Measurements from ENCODE around the gene IL5RA. TPM values are rescaled to one million over a fixed set of nuclear protein-coding genes. Genes with fewer than 3 reads are reported as not detected.

The IL5RA gene
- total RNA-seq, 2 donors from 2014 or later, result not detected

DNA sequence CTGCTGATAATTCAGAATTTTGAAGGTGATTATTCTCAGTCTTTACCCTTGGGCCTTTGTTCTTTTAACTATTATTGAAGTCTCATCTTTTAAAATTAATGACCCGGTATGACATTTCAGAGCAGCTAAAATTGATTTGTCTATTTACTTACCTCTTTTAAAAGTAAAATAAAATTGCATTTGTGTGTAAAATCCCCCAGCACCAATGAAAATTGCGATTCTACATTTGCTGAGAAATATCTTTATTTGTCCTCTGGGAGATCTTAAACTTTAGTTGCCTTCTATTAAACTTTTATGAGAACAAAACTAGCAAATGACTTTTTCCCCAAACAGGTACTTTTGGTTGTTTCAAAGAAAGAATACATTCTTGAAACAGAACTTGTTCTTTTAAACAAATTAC, 7.5 kb upstream of the IL5RA start:
- ATAC-seq, result no peak
- Mint-ChIP-seq H3K27ac (no peak overlapping the region), H3K9me3 (no peaks in the 10 kb centered on the region), H3K36me3 (no peaks in the 10 kb centered on the region)
- DNase-seq (ENCODE audit: low spot score in 2 of 2), result no peak

DNA sequence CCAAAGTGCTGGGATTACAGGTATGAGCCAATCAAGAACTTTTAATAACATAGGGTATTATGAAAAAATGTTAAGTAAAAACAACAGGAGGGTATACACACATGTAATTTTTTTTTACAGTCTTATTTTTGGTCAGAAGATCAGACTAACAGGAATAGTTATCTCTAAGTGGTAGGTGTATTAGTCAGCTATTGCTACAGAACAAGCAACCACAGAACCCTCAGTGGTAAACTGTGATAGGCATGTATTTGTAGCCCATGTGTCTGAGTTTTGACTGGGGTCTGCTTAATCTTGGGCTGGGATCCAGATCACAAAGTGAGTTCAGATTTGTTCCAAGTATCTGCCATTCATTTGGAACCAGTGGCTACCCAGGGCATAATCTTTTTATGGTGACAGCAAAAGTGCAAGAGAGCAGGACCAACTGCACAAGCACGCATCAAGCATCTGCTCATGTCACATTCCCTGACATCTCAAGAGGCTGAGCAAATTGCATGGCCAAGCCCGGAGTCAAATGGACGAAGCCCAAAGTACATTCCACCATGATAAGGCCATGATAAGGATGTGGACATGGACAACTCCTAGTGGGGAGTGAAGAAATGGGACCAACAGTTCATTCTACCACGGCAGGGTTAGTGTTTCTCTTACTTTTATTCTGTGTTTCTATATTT, 3.0 kb upstream of the IL5RA start:
- Mint-ChIP-seq H3K9me3 (no peaks in the 10 kb centered on the region), H3K36me3 (no peaks in the 10 kb centered on the region)
- no peak for ATAC-seq

GRCh38 chr3:3110749-3111361, 681 bp upstream of the IL5RA start:
- Mint-ChIP-seq H3K36me3 (no peaks in the 10 kb centered on the region), H3K27ac (peak overlapping the region; percentile 1 to 48), H3K9me3 (no peaks in the 10 kb centered on the region)
- ATAC-seq (no peak), DNase-seq (ENCODE audit: low spot score in 2 of 2) (no peak)

More for the DNA sequence above, 3.0 kb upstream of the IL5RA start:
- DNase-seq (ENCODE audit: low spot score in 2 of 2), result no peak
- no peak overlapping the region for H3K27ac Mint-ChIP-seq

DNA sequence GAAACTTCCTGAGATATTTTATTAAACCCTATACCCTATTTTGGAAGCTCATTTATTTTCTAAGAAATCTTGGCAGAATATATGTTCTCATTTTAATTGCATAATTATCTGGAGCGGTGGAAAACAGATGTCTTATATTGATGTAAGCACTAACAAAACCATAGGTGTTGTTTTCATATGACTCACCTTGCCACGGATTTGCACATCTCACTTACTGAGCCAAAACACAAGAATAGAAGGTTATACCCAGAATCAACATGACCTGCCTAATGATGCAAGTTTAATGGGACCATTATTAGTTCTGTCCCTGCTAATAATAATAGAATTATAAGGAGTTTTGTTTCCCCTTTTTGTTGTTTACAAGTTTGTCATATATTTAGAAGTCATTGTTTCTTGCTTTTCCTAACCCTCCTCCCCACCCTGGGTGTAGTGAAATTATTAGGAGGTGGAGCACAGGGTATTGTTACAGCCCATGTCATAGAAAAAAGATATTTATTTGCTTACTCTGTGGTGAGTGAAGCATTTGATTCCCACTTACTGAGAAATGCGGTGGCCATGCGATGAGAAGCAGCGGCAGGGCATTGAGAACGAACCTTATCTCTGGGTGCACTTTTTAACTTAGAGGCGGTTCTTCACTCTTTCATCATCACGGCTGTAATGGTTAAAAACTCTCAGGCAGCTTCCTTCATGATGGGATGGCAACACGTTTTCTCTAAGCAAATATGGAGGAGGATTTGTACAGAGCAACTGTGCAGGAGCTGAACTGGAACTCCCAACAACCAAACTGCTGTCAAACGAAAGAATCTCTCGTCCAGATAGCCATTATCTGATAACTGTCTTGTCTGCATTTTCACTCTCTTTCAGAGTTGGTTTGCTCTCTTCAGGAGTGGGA, 521 bp downstream of the IL5RA start:
- DNase-seq (ENCODE audit: low spot score in 2 of 2), result no peak
- Mint-ChIP-seq H3K27ac (peak overlapping the region in 1 of 2 donors; percentile 1), H3K36me3 (no peaks in the 10 kb centered on the region), H3K9me3 (no peaks in the 10 kb centered on the region)
- ATAC-seq, result peak in 1 of 2 donors; percentile 77

GRCh38 chr3:3107858-3108257, 2.3 kb downstream of the IL5RA start:
- ATAC-seq, result no peak

GRCh38 chr3:3107181-3107580, 3.0 kb downstream of the IL5RA start:
- H3K27ac Mint-ChIP-seq, result no peak overlapping the region
- ATAC-seq, result no peak
- no peaks in the 10 kb centered on the region for H3K36me3 Mint-ChIP-seq
- H3K9me3 Mint-ChIP-seq, result no peaks in the 10 kb centered on the region
- DNase-seq (ENCODE audit: low spot score in 2 of 2), result no peak

More at GRCh38 chr3:3107858-3108257, 2.3 kb downstream of the IL5RA start:
- H3K27ac Mint-ChIP-seq, result no peak overlapping the region
- no peaks in the 10 kb centered on the region for H3K9me3 Mint-ChIP-seq
- no peak for DNase-seq (ENCODE audit: low spot score in 2 of 2)
- H3K36me3 Mint-ChIP-seq, result no peaks in the 10 kb centered on the region

DNA sequence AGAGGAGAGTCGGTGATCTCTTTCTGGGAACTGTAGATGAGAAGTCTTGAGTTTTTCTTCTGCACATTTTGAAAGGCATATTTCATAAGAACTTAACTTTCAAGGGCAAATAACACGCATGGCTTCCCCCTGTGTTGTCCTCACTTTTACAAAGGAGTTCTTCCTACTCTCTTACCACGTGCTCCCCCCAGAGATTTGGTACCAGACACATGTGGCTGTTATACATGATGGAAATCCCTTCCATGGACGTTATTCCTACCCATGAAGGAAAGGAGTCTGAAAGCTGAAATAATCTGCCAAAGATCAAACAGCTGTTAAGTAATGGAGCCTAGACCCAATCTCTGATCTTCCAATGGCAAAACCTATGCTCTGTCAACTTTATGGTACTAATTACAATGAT, 4.4 kb downstream of the IL5RA start:
- ATAC-seq (no peak), DNase-seq (ENCODE audit: low spot score in 2 of 2) (no peak)
- no peaks in the 10 kb centered on the region for H3K36me3 Mint-ChIP-seq
- no peak overlapping the region for H3K27ac Mint-ChIP-seq
- no peaks in the 10 kb centered on the region for H3K9me3 Mint-ChIP-seq

DNA sequence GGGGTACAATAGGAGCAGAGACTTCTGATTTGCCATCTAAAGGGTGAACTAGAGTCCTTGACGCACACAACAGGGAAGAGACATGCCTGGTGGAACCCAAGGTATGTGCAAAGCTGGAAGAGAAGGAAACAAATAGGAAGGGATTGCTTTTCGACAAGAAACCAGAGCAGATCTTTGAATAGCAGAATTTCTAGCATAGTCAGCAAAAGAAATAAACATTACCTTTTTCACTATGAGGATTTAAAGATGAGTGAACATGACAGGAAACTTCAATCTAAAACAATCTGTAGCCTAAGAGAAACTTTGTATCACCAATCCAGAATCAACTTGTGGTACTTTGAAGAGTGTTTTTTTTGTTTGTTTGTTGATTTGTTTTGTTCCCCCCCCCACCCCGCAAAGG, 4.9 kb downstream of the IL5RA start:
- no peak for ATAC-seq
- Mint-ChIP-seq H3K9me3 (no peaks in the 10 kb centered on the region), H3K36me3 (no peaks in the 10 kb centered on the region), H3K27ac (no peak overlapping the region)
- DNase-seq (ENCODE audit: low spot score in 2 of 2), result no peak

- Mint-ChIP-seq H3K9me3 (no peaks in the 10 kb centered on the region), H3K27ac (no peak overlapping the region), H3K36me3 (no peaks in the 10 kb centered on the region)
- no peak for DNase-seq (ENCODE audit: low spot score in 2 of 2)
- no peak for ATAC-seq
Measured at GRCh38 chr3:3102751-3103150, 7.4 kb downstream of the IL5RA start.

DNA sequence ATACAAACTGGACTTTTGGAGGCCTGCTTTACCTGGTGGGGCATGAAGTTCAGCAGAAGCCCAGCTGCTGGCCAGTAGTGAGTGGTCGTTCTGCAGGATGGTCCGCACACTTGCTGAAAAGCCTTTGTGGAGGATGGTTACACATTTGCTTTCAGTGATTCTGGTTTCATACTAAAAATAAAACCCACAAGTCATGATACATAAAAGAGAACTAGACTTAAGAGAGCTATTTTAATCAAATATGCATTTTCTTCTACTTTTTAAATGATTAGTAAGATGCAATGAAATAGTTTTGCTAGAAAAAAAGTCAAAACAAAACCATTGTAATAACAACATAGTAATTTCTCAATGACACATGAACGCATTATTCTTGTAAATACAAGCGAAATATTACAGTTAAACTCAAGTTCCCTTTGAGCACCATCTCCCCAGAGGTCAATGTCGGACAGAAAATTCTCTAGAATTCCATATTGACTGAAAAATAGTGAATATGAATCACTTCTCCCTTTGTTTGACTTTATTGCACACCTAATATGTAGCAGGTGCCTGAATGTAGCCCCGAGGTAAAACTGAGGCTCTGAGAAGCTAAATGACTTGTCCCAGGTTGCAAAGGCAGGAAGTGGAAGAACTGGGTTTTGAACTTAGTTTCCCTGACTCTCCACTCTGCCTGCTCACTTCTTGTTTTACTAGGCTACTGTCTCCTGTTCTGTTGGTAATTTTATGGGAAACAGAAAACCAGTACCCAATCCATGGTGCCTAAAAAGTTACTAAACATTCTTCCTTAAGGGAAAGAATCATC, 8.3 kb downstream of the IL5RA start:
- no peak for ATAC-seq
- peak overlapping the region in 1 of 2 donors; percentile 22 for H3K27ac Mint-ChIP-seq
- H3K9me3 Mint-ChIP-seq, result no peaks in the 10 kb centered on the region
- DNase-seq (ENCODE audit: low spot score in 2 of 2), result no peak
- H3K36me3 Mint-ChIP-seq, result no peaks in the 10 kb centered on the region

GRCh38 chr3:3097958-3098357, 12.2 kb downstream of the IL5RA start:
- DNase-seq (ENCODE audit: low spot score in 2 of 2), result no peak
- no peaks in the 10 kb centered on the region for H3K36me3 Mint-ChIP-seq
- no peak overlapping the region for H3K27ac Mint-ChIP-seq
- H3K9me3 Mint-ChIP-seq, result no peaks in the 10 kb centered on the region
- ATAC-seq, result no peak

- no peak for ATAC-seq
- no peaks in the 10 kb centered on the region for H3K9me3 Mint-ChIP-seq
- H3K27ac Mint-ChIP-seq, result no peak overlapping the region
- no peak for DNase-seq (ENCODE audit: low spot score in 2 of 2)
- no peaks in the 10 kb centered on the region for H3K36me3 Mint-ChIP-seq
Measured at GRCh38 chr3:3089017-3089416, 21.2 kb downstream of the IL5RA start.

DNA sequence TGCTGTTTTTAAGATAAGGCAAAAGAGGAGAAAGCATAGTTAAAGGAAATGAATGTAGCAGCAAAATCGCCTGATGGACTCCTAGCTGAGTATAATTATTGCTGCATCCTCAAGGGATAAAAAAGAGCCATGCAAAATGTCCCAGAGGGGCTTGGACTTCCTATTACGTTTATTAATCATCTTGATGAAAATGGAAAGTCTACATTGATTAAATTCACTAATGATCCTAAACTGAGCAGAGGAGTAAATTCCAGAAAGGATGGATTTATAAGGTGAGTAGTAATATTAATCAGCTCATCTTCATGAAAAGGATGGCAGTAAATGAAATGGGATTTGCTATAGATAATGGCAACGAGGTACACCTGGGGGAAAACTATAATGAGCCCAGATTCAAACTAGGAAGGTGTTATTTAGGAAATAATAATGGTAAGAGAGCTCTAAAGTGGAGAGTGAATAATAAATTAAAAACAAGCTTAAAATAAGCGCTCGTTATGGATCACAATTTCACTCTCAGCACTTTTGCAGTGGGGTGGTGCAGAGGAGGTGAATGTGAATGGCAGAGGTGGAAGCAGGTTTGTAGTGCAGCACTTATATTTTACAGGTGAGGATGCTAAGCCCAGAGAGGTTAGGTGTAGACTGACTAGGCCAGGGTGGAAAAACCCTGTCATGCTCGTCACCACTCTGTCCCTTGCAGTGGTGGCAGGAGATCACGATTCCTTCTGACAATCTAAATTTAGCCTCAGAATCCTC, 22.3 kb downstream of the IL5RA start:
- H3K9me3 Mint-ChIP-seq, result no peaks in the 10 kb centered on the region
- H3K27ac Mint-ChIP-seq, result peak overlapping the region in 1 of 2 donors; percentile 44
- H3K36me3 Mint-ChIP-seq, result no peaks in the 10 kb centered on the region
- no peak for ATAC-seq
- DNase-seq (ENCODE audit: low spot score in 2 of 2), result no peak

GRCh38 chr3:3087279-3087678, 22.9 kb downstream of the IL5RA start:
- no peak overlapping the region for H3K27ac Mint-ChIP-seq
- DNase-seq (ENCODE audit: low spot score in 2 of 2) (no peak), ATAC-seq (no peak)
- no peaks in the 10 kb centered on the region for H3K9me3 Mint-ChIP-seq
- no peaks in the 10 kb centered on the region for H3K36me3 Mint-ChIP-seq

DNA sequence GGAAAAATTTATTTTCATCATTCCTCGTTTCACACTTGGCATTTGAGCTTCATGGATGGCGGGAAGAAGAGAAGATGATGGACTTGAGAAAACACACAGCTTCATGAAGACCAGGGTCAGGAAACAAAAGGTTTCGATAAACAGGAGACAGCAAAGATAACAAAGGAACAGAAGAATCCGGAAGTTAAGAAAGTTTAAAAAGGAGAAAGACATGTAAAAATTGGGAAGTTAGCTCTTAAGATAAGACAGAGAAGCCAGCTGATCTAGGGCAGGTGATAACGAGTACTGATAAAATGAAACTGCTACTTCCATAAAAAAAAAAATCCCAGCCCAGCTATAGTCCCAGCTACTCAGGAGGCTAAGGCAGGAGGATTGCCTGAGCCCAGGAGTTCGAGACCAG, 23.9 kb downstream of the IL5RA start:
- ATAC-seq (no peak), DNase-seq (ENCODE audit: low spot score in 2 of 2) (no peak)
- no peaks in the 10 kb centered on the region for H3K9me3 Mint-ChIP-seq
- no peaks in the 10 kb centered on the region for H3K36me3 Mint-ChIP-seq
- H3K27ac Mint-ChIP-seq, result no peak overlapping the region

DNA sequence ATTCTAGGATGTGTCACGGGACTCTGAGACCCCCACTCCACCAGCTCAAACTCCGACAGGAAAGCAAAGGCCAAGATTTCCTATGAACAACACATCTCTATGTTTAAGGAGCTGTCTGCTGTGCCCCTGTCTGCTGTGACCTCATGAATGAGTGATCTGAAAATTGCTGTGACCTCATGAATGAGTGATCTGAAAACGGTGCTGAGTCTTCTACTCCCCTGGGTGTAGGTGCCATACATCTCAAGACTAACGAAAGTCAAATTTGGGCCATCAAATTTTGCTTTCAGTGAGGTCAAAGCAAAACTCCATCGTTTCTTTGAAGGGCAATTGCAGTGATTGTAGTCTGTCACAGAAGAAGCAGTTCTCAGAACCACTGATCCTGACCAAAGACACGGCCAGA, 24.4 kb downstream of the IL5RA start:
- Mint-ChIP-seq H3K9me3 (no peaks in the 10 kb centered on the region), H3K36me3 (no peaks in the 10 kb centered on the region), H3K27ac (no peak overlapping the region)
- ATAC-seq, result no peak
- DNase-seq (ENCODE audit: low spot score in 2 of 2), result no peak
